B cell (primary cell): ENCODE results near the gene ATP9B. TPM values are rescaled to one million over a fixed set of nuclear protein-coding genes. Genes with fewer than 3 reads are reported as not detected.

Source experiments
- ATAC-seq: fragments of 200-7000 bp; cut with Tn5 transposase; one replicate; pipeline ENCODE4 v1.10.0; 2021; ENCODE audit warnings: low read depth, mild to moderate bottlenecking, moderate number of reproducible peaks, moderate library complexity
- CTCF ChIA-PET: fragments of 350-600 bp; sonication (Branson Sonifier 250); formaldehyde crosslinking; loops from one replicate; lab custom pipeline; 2021; ENCODE audit warnings: antibody characterized with exemption, inconsistent platforms; lab: Charles Lee
- POLR2A ChIA-PET: fragments of 350-600 bp; sonication (Branson Sonifier 250); formaldehyde crosslinking; loops from one replicate; lab custom pipeline; 2021; ENCODE audit warnings: antibody characterized with exemption; lab: Charles Lee
- DNase-seq: peaks from one replicate; pipeline ENCODE4 v3.0.0; 2013
- H2AFZ ChIP-seq: 2 replicates; pipeline ENCODE4 v1.6.1; 2012; ENCODE audit warnings: mild to moderate bottlenecking, low read depth, low read length; ENCODE audit not compliant: insufficient read depth, poor library complexity, severe bottlenecking
- H3K27ac ChIP-seq, 2 donors: 1 replicate in 1 of 2; 2 replicates in 1 of 2; pipeline ENCODE4 v1.5.1; 2012 to 2013; ENCODE audit warnings: low read length in 2 of 2, mild to moderate bottlenecking in 2 of 2, moderate library complexity in 1 of 2
- H3K27me3 ChIP-seq, 4 experiments: fragments of 200-600 bp in 1 of 4; sonication (generic) in 1 of 4; replicated peaks in 1 of 4; 1 replicate in 2 of 4; 2 replicates in 2 of 4; pipeline versions ENCODE4 v1.6.1 to v1.7.0; 2013 to 2016; ENCODE audit warnings: low read length in 3 of 4, mild to moderate bottlenecking in 2 of 4, mixed read lengths in 1 of 4, moderate library complexity in 1 of 4; ENCODE audit not compliant: insufficient read depth in 4 of 4, control insufficient read depth in 3 of 4; ENCODE audit errors: control extremely low read depth in 1 of 4
- H3K36me3 ChIP-seq, 2 experiments: replicated peaks in 1 of 2; 1 replicate in 1 of 2; 2 replicates in 1 of 2; pipeline versions ENCODE4 v1.6.1 to v1.7.1; 2013; ENCODE audit warnings: low read length in 1 of 2; ENCODE audit not compliant: insufficient read depth in 2 of 2, control insufficient read depth in 1 of 2; ENCODE audit errors: control extremely low read depth in 1 of 2, extremely low read depth in 1 of 2
- H3K4me1 ChIP-seq, 2 donors: fragments of 200-600 bp in 1 of 2; sonication (generic) in 1 of 2; 1 replicate in 1 of 2; 2 replicates in 1 of 2; pipeline versions ENCODE4 v1.5.1 to v1.6.1; 2013 to 2017; ENCODE audit warnings: low read length in 2 of 2; ENCODE audit not compliant: control insufficient read depth in 2 of 2, insufficient read depth in 2 of 2
- H3K4me2 ChIP-seq: replicated peaks from 2 replicates; pipeline ENCODE3; 2012; ENCODE audit warnings: mild to moderate bottlenecking, low read depth, low read length; ENCODE audit not compliant: poor library complexity, severe bottlenecking
- H3K4me3 ChIP-seq, 5 experiments: fragments of 200-600 bp in 1 of 5; sonication (generic) in 1 of 5; 1 replicate in 3 of 5; 2 replicates in 2 of 5; pipeline versions ENCODE4 v1.5.1 to v1.7.0; 2011 to 2016; ENCODE audit warnings: low read length in 4 of 5, mild to moderate bottlenecking in 4 of 5, low read depth in 2 of 5, control low read depth in 1 of 5, moderate library complexity in 1 of 5; ENCODE audit not compliant: insufficient read depth in 1 of 5; ENCODE audit errors: control extremely low read depth in 1 of 5, extremely low read depth in 1 of 5
- H3K79me2 ChIP-seq: fragments of 200-600 bp; sonication (generic); one replicate; pipeline ENCODE4 v1.6.0; 2016; ENCODE audit warnings: low read length; ENCODE audit not compliant: control insufficient read depth, insufficient read depth
- H3K9ac ChIP-seq: fragments of 200-600 bp; sonication (generic); 2 replicates; pipeline ENCODE4 v1.6.1; 2017; ENCODE audit warnings: mild to moderate bottlenecking, low read length, moderate library complexity
- H3K9me3 ChIP-seq, 3 donors: one replicate each; pipeline versions ENCODE4 v1.6.1 to v1.7.1; 2013; ENCODE audit warnings: low read length in 2 of 3; ENCODE audit not compliant: control insufficient read depth in 2 of 3, insufficient read depth in 1 of 3; ENCODE audit errors: control extremely low read depth in 1 of 3
- H4K20me1 ChIP-seq: 2 replicates; pipeline ENCODE4 v1.6.0; 2012; ENCODE audit warnings: mild to moderate bottlenecking, low read length; ENCODE audit not compliant: insufficient read depth, control insufficient read depth, poor library complexity, severe bottlenecking
- H3K27ac Mint-ChIP-seq: one replicate; pipeline ENCODE4 v1.8.0; 2021; ENCODE audit warnings: mixed read lengths
- H3K27me3 Mint-ChIP-seq: one replicate; pipeline ENCODE4 v1.8.0; 2021; ENCODE audit warnings: mixed read lengths
- H3K4me1 Mint-ChIP-seq: one replicate; pipeline ENCODE4 v1.8.0; 2021; ENCODE audit warnings: mixed read lengths
- H3K4me3 Mint-ChIP-seq: one replicate; pipeline ENCODE4 v1.8.0; 2021; ENCODE audit warnings: mixed read lengths
- H3K9me3 Mint-ChIP-seq: one replicate; pipeline ENCODE4 v1.8.0; 2022; ENCODE audit warnings: mixed read lengths; ENCODE audit not compliant: insufficient read depth
- CTCF ChIP-seq: fragments of 200-600 bp; IDR thresholded peaks from one replicate; pipeline ENCODE4 v1.8.0; 2022; ENCODE audit warnings: antibody characterized with exemption, mild to moderate bottlenecking
- EZH2 ChIP-seq: IDR thresholded peaks from 2 replicates; pipeline ENCODE4 v1.6.1; 2012; ENCODE audit warnings: borderline replicate concordance, low read depth, mild to moderate bottlenecking, moderate library complexity, low read length; ENCODE audit not compliant: insufficient read depth, poor library complexity, severe bottlenecking
- whole genome bisulfite sequencing: methylation state at CpG from one replicate; pipeline ENCODE4 v1.1.5; 2013; ENCODE audit warnings: missing lambda C conversion rate; ENCODE audit not compliant: insufficient coverage; 5-methylcytosine and 5-hydroxymethylcytosine counted together
- intact Hi-C: fragments of 100-400 bp; cut with micrococcal nuclease; formaldehyde crosslinking; loops from one replicate; pipeline ENCODE4 v1.10.0; 2022
- polyA plus RNA-seq: library from polyadenylated mRNA; depleted of rRNA; stranded (reverse); fragments of >200 nt; gene quantifications from 2 replicates; pipeline ENCODE4 v1.2.3, GENCODE V29; 2012
- total RNA-seq, 2 donors: library from RNA; stranded (reverse); fragments of 120-200 nt in 1 of 2; gene quantifications; 1 replicate in 1 of 2; 2 replicates in 1 of 2; pipeline versions ENCODE4 v1.2.3 to v1.2.4, GENCODE V29; 2013 to 2022

Gene ATP9B
- total and polyA plus RNA-seq, 2 donors (not counting 1 experiment from before 2014, with no cell fraction given): 34.3 to 71.7 TPM

- intact Hi-C loops: no loop called here
- Histone ChIP-seq H3K4me2 (no peak overlapping the region), H3K27ac (no peak overlapping the region), H3K9ac (no peak overlapping the region), H3K79me2 (no peaks in the 10 kb centered on the region), H3K4me3 (no peak overlapping the region), H4K20me1 (no peaks in the 10 kb centered on the region), H3K27me3 (no peaks in the 10 kb centered on the region), H3K4me1 (no peaks in the 10 kb centered on the region), H3K9me3 (no peaks in the 10 kb centered on the region), H2AFZ (no peak overlapping the region), H3K36me3 (peaks cover 8 to 26% of the 10 kb centered on the region in 2 experiments)
- DNase-seq: no peak
- CTCF ChIA-PET: no interaction called here
- ATAC-seq: no peak
- Mint-ChIP-seq H3K4me3 (no peak overlapping the region), H3K4me1 (no peaks in the 10 kb centered on the region), H3K27me3 (no peaks in the 10 kb centered on the region), H3K9me3 (no peaks in the 10 kb centered on the region), H3K27ac (no peak overlapping the region)
- POLR2A ChIA-PET: no interaction called here
- TF ChIP-seq CTCF (no peak), EZH2 (no peak)
- 91% methylated on average over 8 of the region's 10 CpGs for WGBS
Observed at GRCh38 chr18:79294235-79294634, 225.0 kb downstream of the ATP9B start.

- no peak overlapping the region for H3K9ac ChIP-seq
- ChIA-PET CTCF (no interaction called here), POLR2A (no interaction called here)
- intact Hi-C loops: no loop called here
- H4K20me1 ChIP-seq: no peaks in the 10 kb centered on the region
- DNase-seq (no peak), ATAC-seq (no peak)
- no peaks in the 10 kb centered on the region for H3K9me3 ChIP-seq
- no peaks in the 10 kb centered on the region for H3K79me2 ChIP-seq
- H3K27me3 ChIP-seq: no peaks in the 10 kb centered on the region
- H3K4me2 ChIP-seq: no peak overlapping the region
- Mint-ChIP-seq H3K4me1 (no peaks in the 10 kb centered on the region), H3K27me3 (no peaks in the 10 kb centered on the region), H3K4me3 (no peak overlapping the region), H3K9me3 (no peaks in the 10 kb centered on the region), H3K27ac (no peak overlapping the region)
- no peak overlapping the region for H3K4me3 ChIP-seq
- H2AFZ ChIP-seq: no peak overlapping the region
- WGBS: 97% methylated on average over 2 of the region's 2 CpGs
- H3K27ac ChIP-seq: no peak overlapping the region
- peaks cover 0 to 26% of the 10 kb centered on the region in 2 experiments for H3K36me3 ChIP-seq
- TF ChIP-seq EZH2: no peak
- no peaks in the 10 kb centered on the region for H3K4me1 ChIP-seq
Observed at GRCh38 chr18:79299272-79299671, 230.1 kb downstream of the ATP9B start.
